Endodermal cell (in vitro differentiated cells): ENCODE measurements around the gene SLC47A1. TPM values are rescaled to one million over a fixed set of nuclear protein-coding genes. Genes with fewer than 3 reads are reported as not detected.

ENCODE experiments used
- DNase-seq: peaks from one replicate; pipeline ENCODE4 v3.0.0-alpha.2; 2017
- H3K27ac ChIP-seq: 2 replicates; pipeline ENCODE4 v1.5.1; 2013; ENCODE audit warnings: mild to moderate bottlenecking, low read depth, low read length, moderate library complexity
- H3K27me3 ChIP-seq: 2 replicates; pipeline ENCODE4 v1.6.1; 2013; ENCODE audit warnings: mild to moderate bottlenecking, low read length, moderate library complexity; ENCODE audit not compliant: insufficient read depth, control insufficient read depth, poor library complexity, severe bottlenecking
- H3K36me3 ChIP-seq: 2 replicates; pipeline ENCODE4 v1.7.0; 2013; ENCODE audit warnings: mild to moderate bottlenecking, low read length, moderate library complexity; ENCODE audit not compliant: control insufficient read depth, insufficient read depth
- H3K4me1 ChIP-seq: one replicate; pipeline ENCODE4 v1.7.0; 2013; ENCODE audit warnings: low read length; ENCODE audit not compliant: control insufficient read depth, insufficient read depth
- H3K4me3 ChIP-seq: 2 replicates; pipeline ENCODE4 v1.5.1; 2013; ENCODE audit warnings: mild to moderate bottlenecking, low read length, moderate library complexity
- H3K9ac ChIP-seq: 2 replicates; pipeline ENCODE4 v1.6.1; 2013; ENCODE audit warnings: mild to moderate bottlenecking, low read length, moderate library complexity; ENCODE audit not compliant: poor library complexity, severe bottlenecking; ENCODE audit errors: extremely low read depth
- H3K9me3 ChIP-seq: 2 replicates; pipeline ENCODE4 v1.6.1; 2013; ENCODE audit warnings: mild to moderate bottlenecking, low read length, moderate library complexity; ENCODE audit not compliant: control insufficient read depth
- H3K27ac Mint-ChIP-seq: 2 replicates; pipeline ENCODE4 v1.8.0; 2020; ENCODE audit warnings: mixed read lengths
- H3K27me3 Mint-ChIP-seq: 2 replicates; pipeline ENCODE4 v1.8.0; 2021; ENCODE audit warnings: mild to moderate bottlenecking, mixed read lengths; ENCODE audit not compliant: insufficient read depth
- H3K36me3 Mint-ChIP-seq: 2 replicates; pipeline ENCODE4 v1.8.0; 2020; ENCODE audit warnings: low read depth, mixed read lengths
- H3K4me1 Mint-ChIP-seq: 2 replicates; pipeline ENCODE4 v1.8.0; 2020; ENCODE audit warnings: mixed read lengths
- H3K4me3 Mint-ChIP-seq: 2 replicates; pipeline ENCODE4 v1.8.0; 2020; ENCODE audit warnings: mild to moderate bottlenecking, moderate library complexity, mixed read lengths
- H3K9me3 Mint-ChIP-seq: 2 replicates; pipeline ENCODE4 v1.8.0; 2020; ENCODE audit warnings: mild to moderate bottlenecking, mixed read lengths
- CTCF ChIP-seq: fragments of 200-600 bp; sonication (generic); conservative IDR thresholded peaks from 2 replicates; pipeline ENCODE4 v1.5.0; 2021; ENCODE audit warnings: antibody characterized with exemption, mild to moderate bottlenecking
- WGBS, 2 experiments: methylation state at CpG; one replicate each; pipeline versions ENCODE4 v1.1.5 to v1.1.7; 2013; ENCODE audit warnings: missing lambda C conversion rate in 2 of 2, mixed read lengths in 1 of 2; ENCODE audit not compliant: insufficient coverage in 1 of 2, insufficient read length in 1 of 2; 5-methylcytosine and 5-hydroxymethylcytosine counted together
- total RNA-seq, 2 donors: library from RNA; stranded (reverse); fragmentation: NEBNext Ultra II Directional in 1 of 2; extraction: Animal tissue kit (Norgen Biotek cat#: 25700) in 1 of 2; gene quantifications; 2 replicates in 1 of 2; 3 replicates in 1 of 2; pipeline ENCODE4 v1.2.1, GENCODE V29; 2021

Gene SLC47A1
- total RNA-seq, 2 donors from 2014 or later: 2.5 to 3.1 TPM

GRCh38 chr17:19495828-19496528 is 37.7 kb upstream of the SLC47A1 start:
- peaks cover 20% of the 10 kb centered on the region for H3K4me1 Mint-ChIP-seq
- H3K36me3 Mint-ChIP-seq: no peaks in the 10 kb centered on the region
- H3K4me1 ChIP-seq: no peaks in the 10 kb centered on the region
- no peaks in the 10 kb centered on the region for H3K9me3 Mint-ChIP-seq
- no peaks in the 10 kb centered on the region for H3K27me3 Mint-ChIP-seq
- TF ChIP-seq CTCF: no peak
- H3K27ac Mint-ChIP-seq: no peak overlapping the region
- H3K27ac ChIP-seq: no peak overlapping the region
- no peaks in the 10 kb centered on the region for H3K27me3 ChIP-seq
- no peaks in the 10 kb centered on the region for H3K36me3 ChIP-seq
- no peaks in the 10 kb centered on the region for H3K9me3 ChIP-seq
- peak; percentile 26 for DNase-seq
- H3K4me3 Mint-ChIP-seq: no peak overlapping the region
- no peak overlapping the region for H3K9ac ChIP-seq
- H3K4me3 ChIP-seq: no peak overlapping the region
- 87 to 96% methylated on average over 4 to 6 of the region's 6 CpGs for WGBS, 2 experiments

DNA sequence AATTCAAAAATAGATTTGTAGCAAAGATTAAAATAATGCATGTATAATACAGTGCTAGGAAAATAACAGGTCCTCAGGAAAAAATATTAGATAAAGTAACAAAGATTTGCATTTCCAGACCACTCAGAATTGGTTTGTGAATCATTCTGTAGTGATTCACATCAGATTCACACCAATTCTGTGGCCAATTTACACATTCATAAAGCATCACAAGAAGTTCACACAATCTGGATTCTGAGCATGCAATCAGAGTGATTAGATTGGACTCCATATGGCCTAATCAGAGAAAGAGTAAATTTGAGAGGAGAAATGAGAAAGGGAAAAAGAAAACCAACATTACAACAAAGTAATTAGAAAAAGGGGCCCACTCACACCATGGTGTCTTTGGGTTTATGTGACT is 36.0 kb upstream of the SLC47A1 start:
- H3K4me1 Mint-ChIP-seq: peaks cover 14% of the 10 kb centered on the region
- no peaks in the 10 kb centered on the region for H3K36me3 Mint-ChIP-seq
- no peaks in the 10 kb centered on the region for H3K9me3 Mint-ChIP-seq

DNA sequence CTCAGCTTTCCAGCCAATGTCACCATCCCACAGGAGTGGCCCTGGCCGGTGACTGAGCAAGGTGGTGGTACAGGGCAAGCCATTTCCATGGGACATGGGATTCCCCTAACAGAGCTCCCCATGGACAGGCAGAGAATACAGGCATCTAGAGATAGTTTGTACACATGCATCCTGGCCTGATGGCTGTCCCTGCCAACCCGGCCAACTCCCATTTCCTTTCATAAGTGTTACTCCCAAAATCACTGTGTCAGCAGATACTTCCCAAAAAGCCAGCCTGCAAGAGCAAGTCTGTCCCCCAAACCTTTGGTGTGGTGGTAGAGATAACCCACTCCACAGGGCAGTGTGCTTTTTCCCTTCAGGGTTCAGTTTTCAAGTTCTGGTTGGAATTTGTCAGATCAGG is 32.4 kb upstream of the SLC47A1 start:
- Mint-ChIP-seq H3K4me3 (no peak overlapping the region), H3K4me1 (peaks cover 8% of the 10 kb centered on the region), H3K9me3 (no peaks in the 10 kb centered on the region)

More for the DNA sequence above, 36.0 kb upstream of the SLC47A1 start:
- H3K36me3 ChIP-seq: no peaks in the 10 kb centered on the region
- no peaks in the 10 kb centered on the region for H3K27me3 ChIP-seq
- H3K9ac ChIP-seq: no peak overlapping the region
- H3K27ac ChIP-seq: no peak overlapping the region
- H3K4me3 ChIP-seq: no peak overlapping the region
- no peak overlapping the region for H3K27ac Mint-ChIP-seq
- no peaks in the 10 kb centered on the region for H3K9me3 ChIP-seq
- no peaks in the 10 kb centered on the region for H3K27me3 Mint-ChIP-seq
- TF ChIP-seq CTCF: no peak
- H3K4me1 ChIP-seq: no peaks in the 10 kb centered on the region
- DNase-seq: no peak
- H3K4me3 Mint-ChIP-seq: no peak overlapping the region

More for the DNA sequence above, 32.4 kb upstream of the SLC47A1 start:
- Histone ChIP-seq H3K4me3 (no peak overlapping the region), H3K4me1 (no peaks in the 10 kb centered on the region), H3K9ac (no peak overlapping the region), H3K27me3 (no peaks in the 10 kb centered on the region), H3K36me3 (no peaks in the 10 kb centered on the region), H3K27ac (no peak overlapping the region), H3K9me3 (no peaks in the 10 kb centered on the region)
- no peaks in the 10 kb centered on the region for H3K27me3 Mint-ChIP-seq
- no peak for DNase-seq
- H3K36me3 Mint-ChIP-seq: no peaks in the 10 kb centered on the region
- TF ChIP-seq CTCF: no peak
- H3K27ac Mint-ChIP-seq: no peak overlapping the region
- 83 to 96% methylated on average over 1 to 2 of the region's 2 CpGs for WGBS, 2 experiments
